ENCODE data around the gene RAD52.
A peak's percentile ranks its signal among the peaks of the same experiment; 100 is the strongest.

- TF ChIP-seq BHLHE40 (IDR thresholded peaks at IDR 0.05; ENCODE audit: borderline replicate concordance) (no peak), LEF1 (IDR thresholded peaks at IDR 0.05; ENCODE audit: borderline replicate concordance) (no peak), ELF4 (IDR thresholded peaks at IDR 0.05) (peak; percentile 8; the same call in 1 of the 2 replicates), PKNOX1 (IDR thresholded peaks at IDR 0.05) (no peak), ARNT (IDR thresholded peaks at IDR 0.05) (no peak), SP1 (IDR thresholded peaks at IDR 0.05) (no peak), TARDBP (IDR thresholded peaks at IDR 0.05) (peak; percentile 54; the same call in 1 of the 2 replicates), NFRKB (IDR thresholded peaks at IDR 0.05) (no peak), ZNF384 (IDR thresholded peaks at IDR 0.05) (no peak), HDGF (IDR thresholded peaks at IDR 0.05; ENCODE audit: borderline replicate concordance) (no peak), L3MBTL2 (conservative IDR thresholded peaks at IDR 0.05) (peak; percentile 88)
Observed at GRCh38 chr12:990661-991349, 41.3 kb upstream of the RAD52 start, which contains the start of gene ERC1.

All from HEK293T (cell line).